IMR-90 (cell line): Measurements from ENCODE around the gene ADGRB3. TPM values are rescaled to one million over a fixed set of nuclear protein-coding genes. Genes with fewer than 3 reads are reported as not detected.

ENCODE experiments used
- ATAC-seq: fragments of 200-7000 bp; cut with Tn5 transposase; 2 replicates; pipeline ENCODE4 v1.9.1; 2020; ENCODE audit warnings: low read depth, mild to moderate bottlenecking, moderate library complexity
- BruUV-seq: library from RNA; stranded (reverse); fragments of 400-500 nt; replicated peaks from 2 replicates; lab custom pipeline; 2021; lab: Mats Ljungman, UMichigan
- CTCF ChIA-PET: fragments of 300-600 bp; formaldehyde crosslinking; extraction: SDS; loops from one replicate; lab custom pipeline; 2021; ENCODE audit warnings: antibody characterized with exemption; lab: Yijun Ruan, JAX
- POLR2A ChIA-PET: fragments of 300-600 bp; sonication (Branson Sonifier 250); formaldehyde crosslinking; loops from one replicate; lab custom pipeline; 2022; ENCODE audit warnings: antibody characterized with exemption; ENCODE audit not compliant: unreplicated experiment; lab: Charles Lee
- DNase-seq: peaks from one replicate; pipeline ENCODE4 v3.0.0; 2013
- H2AFZ ChIP-seq: replicated peaks from 2 replicates; pipeline ENCODE3; 2013; ENCODE audit warnings: low read length, mild to moderate bottlenecking; ENCODE audit not compliant: poor library complexity
- H2AK5ac ChIP-seq: 2 replicates; pipeline ENCODE4 v1.6.1; 2013; ENCODE audit warnings: low read depth, low read length, inconsistent platforms
- H2AK9ac ChIP-seq: replicated peaks from 2 replicates; pipeline ENCODE3; 2013; ENCODE audit warnings: mild to moderate bottlenecking, low read depth, low read length, moderate library complexity; ENCODE audit not compliant: poor library complexity
- H2BK120ac ChIP-seq: 2 replicates; pipeline ENCODE4 v1.6.1; 2013; ENCODE audit warnings: low read depth, low read length, inconsistent platforms
- H2BK15ac ChIP-seq: 3 replicates; pipeline ENCODE4 v1.6.1; 2013; ENCODE audit warnings: low read depth, low read length, inconsistent platforms
- H2BK20ac ChIP-seq: 2 replicates; pipeline ENCODE4 v1.6.1; 2013; ENCODE audit warnings: low read depth, mild to moderate bottlenecking, inconsistent platforms, low read length, moderate library complexity
- H2BK5ac ChIP-seq: 2 replicates; pipeline ENCODE4 v1.6.1; 2013; ENCODE audit warnings: mild to moderate bottlenecking, low read depth, low read length, inconsistent platforms; ENCODE audit not compliant: poor library complexity, severe bottlenecking
- H3K14ac ChIP-seq: replicated peaks from 2 replicates; pipeline ENCODE4 v1.6.1; 2013; ENCODE audit warnings: low read depth, low read length, inconsistent platforms
- H3K18ac ChIP-seq: 2 replicates; pipeline ENCODE4 v1.6.1; 2013; ENCODE audit warnings: low read depth, low read length, control low read depth
- H3K23ac ChIP-seq: 2 replicates; pipeline ENCODE4 v1.6.1; 2013; ENCODE audit warnings: low read depth, low read length, inconsistent platforms
- H3K27ac ChIP-seq: 2 replicates; pipeline ENCODE4 v1.5.1; 2013; ENCODE audit warnings: mild to moderate bottlenecking, control low read depth, low read length; ENCODE audit not compliant: insufficient read depth
- H3K27me3 ChIP-seq: 2 replicates; pipeline ENCODE4 v1.6.1; 2013; ENCODE audit warnings: low read length; ENCODE audit not compliant: control insufficient read depth, insufficient read depth
- H3K36me3 ChIP-seq: 2 replicates; pipeline ENCODE4 v1.6.1; 2013; ENCODE audit warnings: low read length, mixed read lengths; ENCODE audit not compliant: control insufficient read depth, insufficient read depth
- H3K4ac ChIP-seq: 2 replicates; pipeline ENCODE4 v1.6.1; 2013; ENCODE audit warnings: low read depth, low read length, inconsistent platforms
- H3K4me1 ChIP-seq: 2 replicates; pipeline ENCODE4 v1.6.1; 2013; ENCODE audit warnings: low read length, mixed read lengths; ENCODE audit not compliant: control insufficient read depth, insufficient read depth
- H3K4me2 ChIP-seq: 2 replicates; pipeline ENCODE4 v1.6.1; 2013; ENCODE audit warnings: low read depth, mild to moderate bottlenecking, control low read depth, low read length, moderate library complexity
- H3K4me3 ChIP-seq: 2 replicates; pipeline ENCODE4 v1.5.1; 2013; ENCODE audit warnings: low read depth, mild to moderate bottlenecking, control low read depth, low read length, moderate library complexity; ENCODE audit not compliant: insufficient read depth
- H3K56ac ChIP-seq: 2 replicates; pipeline ENCODE4 v1.6.1; 2013; ENCODE audit warnings: low read length, inconsistent platforms; ENCODE audit not compliant: insufficient read depth; ENCODE audit errors: extremely low read depth
- H3K79me1 ChIP-seq, 2 experiments: 2 replicates each; pipeline ENCODE4 v1.6.1; 2013; ENCODE audit warnings: low read length in 2 of 2, inconsistent platforms in 1 of 2, low read depth in 1 of 2
- H3K9ac ChIP-seq: 2 replicates; pipeline ENCODE4 v1.6.1; 2013; ENCODE audit warnings: low read depth, low read length, control low read depth
- H3K9me1 ChIP-seq: 2 replicates; pipeline ENCODE4 v1.6.1; 2013; ENCODE audit warnings: low read length, inconsistent platforms; ENCODE audit not compliant: insufficient read depth
- H3K9me3 ChIP-seq: 2 replicates; pipeline ENCODE4 v1.6.1; 2013; ENCODE audit warnings: low read length; ENCODE audit not compliant: control insufficient read depth, insufficient read depth
- H4K20me1 ChIP-seq: 2 replicates; pipeline ENCODE4 v1.6.1; 2013; ENCODE audit warnings: low read length, inconsistent platforms; ENCODE audit not compliant: insufficient read depth
- H4K5ac ChIP-seq: 2 replicates; pipeline ENCODE4 v1.6.1; 2013; ENCODE audit warnings: mild to moderate bottlenecking, low read depth, low read length, control low read depth
- H4K8ac ChIP-seq, 2 experiments: 2 replicates each; pipeline ENCODE4 v1.6.1; 2013; ENCODE audit warnings: low read depth in 2 of 2, low read length in 2 of 2, control low read depth in 1 of 2, inconsistent platforms in 1 of 2
- H4K91ac ChIP-seq: 2 replicates; pipeline ENCODE4 v1.6.1; 2013; ENCODE audit warnings: low read depth, low read length, inconsistent platforms; ENCODE audit not compliant: insufficient read depth
- CEBPB ChIP-seq: IDR thresholded peaks from 2 replicates; pipeline ENCODE4 v1.6.1; 2012; ENCODE audit warnings: low read depth, low read length, improper control_type of control experiment
- FOS ChIP-seq: fragments of 150-350 bp; IDR thresholded peaks from 2 replicates; pipeline ENCODE4 v1.6.1; 2016; ENCODE audit warnings: low read depth, low read length
- MAFK ChIP-seq: IDR thresholded peaks from 2 replicates; pipeline ENCODE4 v1.6.1; 2012; ENCODE audit warnings: low read depth, low read length, improper control_type of control experiment
- MAZ ChIP-seq: IDR thresholded peaks from 2 replicates; pipeline ENCODE4 v1.6.1; 2012; ENCODE audit warnings: low read depth, mild to moderate bottlenecking, low read length, improper control_type of control experiment, moderate library complexity, borderline replicate concordance
- POLR2A ChIP-seq: IDR thresholded peaks from 2 replicates; pipeline ENCODE4 v1.6.1; 2012; ENCODE audit warnings: mild to moderate bottlenecking, low read depth, low read length
- RAD21 ChIP-seq: IDR thresholded peaks from 2 replicates; pipeline ENCODE4 v1.6.1; 2012; ENCODE audit warnings: low read length, improper control_type of control experiment
- WGBS, 2 experiments: methylation state at CpG; one replicate each; pipeline versions ENCODE4 v1.1.5 to v1.1.7; 2013; ENCODE audit warnings: missing lambda C conversion rate in 2 of 2; ENCODE audit not compliant: insufficient read length in 1 of 2; ENCODE audit errors: extremely low coverage in 2 of 2; 5-methylcytosine and 5-hydroxymethylcytosine counted together
- dilution Hi-C: fragments of 300-500 bp; cut with HindIII; formaldehyde crosslinking; loops from one replicate; pipeline ENCODE4 v1.14.3; 2018; ENCODE audit warnings: low sequenced_read_pairs; ENCODE audit not compliant: unreplicated experiment
- in situ Hi-C: fragments of 300-500 bp; cut with MboI; formaldehyde crosslinking; loops from 3 replicates; pipeline ENCODE4 v1.14.3; 2019; ENCODE audit warnings: low sequenced_read_pairs, inconsistent platforms, mixed read lengths
- intact Hi-C: fragments of 100-400 bp; cut with micrococcal nuclease; formaldehyde crosslinking; loops from 2 replicates; pipeline ENCODE4 v1.10.0; 2022
- polyA plus RNA-seq, 3 experiments: library from polyadenylated mRNA; depleted of rRNA; stranded (reverse); fragments of >200 nt; gene quantifications; 2 replicates each; pipeline ENCODE4 v1.2.3, GENCODE V29; 2012; ENCODE audit warnings: low replicate concordance in 1 of 3
- total RNA-seq: library from RNA; depleted of rRNA; stranded (reverse); fragments of >200 nt; gene quantifications from 2 replicates; pipeline ENCODE4 v1.2.3, GENCODE V29; 2012
- TF ChIP-seq, protein P1 (sequence below): fragments of 150-350 bp; IDR thresholded peaks from 2 replicates; pipeline ENCODE4 v1.6.1; 2016; ENCODE audit warnings: low read depth, mild to moderate bottlenecking, low read length, moderate library complexity, borderline replicate concordance

ADGRB3 gene
- total and polyA plus RNA-seq, 2 of the 4 experiments (the other 2 are of a cell fraction) = not detected

DNA sequence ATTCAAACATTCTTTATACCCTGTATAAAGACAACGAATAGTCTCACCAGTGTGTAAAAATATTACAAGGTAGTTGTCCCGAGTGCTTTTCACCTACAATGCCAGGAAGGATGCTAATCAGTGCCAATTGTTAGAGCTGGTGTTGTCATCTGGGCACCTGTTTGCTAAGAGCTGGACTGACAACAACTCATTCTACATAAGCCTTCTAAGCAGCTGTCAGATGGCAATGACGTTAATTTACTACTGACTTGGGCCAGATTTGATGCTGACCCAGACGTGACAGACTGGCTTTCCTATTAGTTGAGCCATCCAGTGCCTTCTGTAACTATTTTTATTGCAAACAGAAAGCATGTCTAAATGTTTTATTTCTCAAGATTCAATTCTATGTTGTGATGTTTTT is 355.2 kb downstream of the ADGRB3 start:
- H3K14ac ChIP-seq = no peak overlapping the region
- no TSS peak for BruUV-seq
- H2AFZ ChIP-seq = no peak overlapping the region
- H2BK15ac ChIP-seq = no peak overlapping the region
- no peak overlapping the region for H2BK20ac ChIP-seq
- no peak overlapping the region for H3K23ac ChIP-seq
- no peaks in the 10 kb centered on the region for H3K4me1 ChIP-seq
- no peaks in the 10 kb centered on the region for H3K27me3 ChIP-seq
- no peak for DNase-seq
- ATAC-seq = no peak
- no CpG with 5 or more reads among the region's 4 CpGs for WGBS, 2 experiments
- TF ChIP-seq MAFK (no peak), CEBPB (no peak), RAD21 (no peak), FOS (no peak), MAZ (no peak), POLR2A (no peak)
- TF ChIP-seq, protein P1, sequence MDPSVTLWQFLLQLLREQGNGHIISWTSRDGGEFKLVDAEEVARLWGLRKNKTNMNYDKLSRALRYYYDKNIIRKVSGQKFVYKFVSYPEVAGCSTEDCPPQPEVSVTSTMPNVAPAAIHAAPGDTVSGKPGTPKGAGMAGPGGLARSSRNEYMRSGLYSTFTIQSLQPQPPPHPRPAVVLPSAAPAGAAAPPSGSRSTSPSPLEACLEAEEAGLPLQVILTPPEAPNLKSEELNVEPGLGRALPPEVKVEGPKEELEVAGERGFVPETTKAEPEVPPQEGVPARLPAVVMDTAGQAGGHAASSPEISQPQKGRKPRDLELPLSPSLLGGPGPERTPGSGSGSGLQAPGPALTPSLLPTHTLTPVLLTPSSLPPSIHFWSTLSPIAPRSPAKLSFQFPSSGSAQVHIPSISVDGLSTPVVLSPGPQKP = no peak
- no peak overlapping the region for H3K56ac ChIP-seq
- H3K79me1 ChIP-seq = no peaks in the 10 kb centered on the region
- ChIA-PET CTCF (no interaction called here), POLR2A (no interaction called here)
- H4K91ac ChIP-seq = no peak overlapping the region
- no peak overlapping the region for H4K8ac ChIP-seq
- H3K36me3 ChIP-seq = no peaks in the 10 kb centered on the region
- H2AK5ac ChIP-seq = no peak overlapping the region
- H2BK5ac ChIP-seq = no peak overlapping the region
- no peak overlapping the region for H3K18ac ChIP-seq
- no peaks in the 10 kb centered on the region for H4K20me1 ChIP-seq
- in situ Hi-C loops (no loop called here), intact Hi-C loops (no loop called here), dilution Hi-C loops (no loop called here)
- no peak overlapping the region for H3K4me3 ChIP-seq
- no peak overlapping the region for H3K27ac ChIP-seq
- H2AK9ac ChIP-seq = no peak overlapping the region
- no peak overlapping the region for H2BK120ac ChIP-seq
- no peaks in the 10 kb centered on the region for H3K9me3 ChIP-seq
- H3K9ac ChIP-seq = no peak overlapping the region
- H3K4me2 ChIP-seq = no peak overlapping the region
- H4K5ac ChIP-seq = no peak overlapping the region
- H3K9me1 ChIP-seq = no peaks in the 10 kb centered on the region
- H3K4ac ChIP-seq = no peak overlapping the region
